K562 (cell line): Measurements from ENCODE around the gene ATP13A2.

Source experiments
- CTCF ChIP-seq, 3 experiments: IDR thresholded peaks in 2 of 3; conservative IDR thresholded peaks in 1 of 3; 2 replicates each; pipeline ENCODE4 v1.5.1; 2011 to 2012; ENCODE audit warnings: low read length in 3 of 3, mild to moderate bottlenecking in 3 of 3, control low read depth in 2 of 3, improper control_type of control experiment in 1 of 3, inconsistent platforms in 1 of 3, low read depth in 1 of 3, mixed read lengths in 1 of 3, moderate library complexity in 1 of 3; ENCODE audit not compliant: insufficient read depth in 2 of 3
- GABPA ChIP-seq: fragments of 200-800 bp; sonication (Bioruptor generic); conservative IDR thresholded peaks from 2 replicates; pipeline ENCODE4 v1.6.1; 2016; ENCODE audit warnings: low read depth, missing genetic modification characterization, missing compliant biosample characterization
- ZBTB7A ChIP-seq: IDR thresholded peaks from 2 replicates; pipeline ENCODE4 v1.6.1; 2011; ENCODE audit warnings: low read depth, mild to moderate bottlenecking, low read length, moderate library complexity, borderline replicate concordance; ENCODE audit not compliant: control insufficient read depth

- TF ChIP-seq CTCF (IDR thresholded peaks at IDR 0.05 in 2 of 3, conservative IDR thresholded peaks at IDR 0.05 in 1 of 3; ENCODE audit: insufficient read depth in 2 of 3, low read depth in 1 of 3, low read length in 3 of 3), result no peak
- no peak for TF ChIP-seq ZBTB7A
- no peak for TF ChIP-seq GABPA (tag)
Measured at GRCh38 chr1:17046334-17046657, 34.6 kb upstream of the ATP13A2 start.
